MCF 10A (cell line): Measurements from ENCODE around the gene LRRC51. TPM values are rescaled to one million over a fixed set of nuclear protein-coding genes. Genes with fewer than 3 reads are reported as not detected.

Experiments used
- BruUV-seq: library from RNA; stranded (reverse); fragments of 400-500 nt; replicated peaks from 2 replicates; lab custom pipeline; 2021; lab: Mats Ljungman, UMichigan
- CTCF ChIA-PET: fragments of 300-600 bp; sonication (Branson Sonifier 250); formaldehyde crosslinking; extraction: SDS; loops from one replicate; lab custom pipeline; 2021; ENCODE audit warnings: antibody characterized with exemption, inconsistent platforms; lab: Yijun Ruan, JAX
- POLR2A ChIA-PET: fragments of 300-600, 350-650 bp; sonication (Branson Sonifier 250); formaldehyde crosslinking; extraction: SDS; loops from one replicate; lab custom pipeline; 2020; ENCODE audit warnings: antibody characterized with exemption, inconsistent platforms; lab: Yijun Ruan, JAX
- DNase-seq: peaks from one replicate; pipeline ENCODE4 v3.0.0-alpha.2; 2018; ENCODE audit not compliant: unreplicated experiment
- H3K27ac Mint-ChIP-seq: one replicate; pipeline ENCODE4 v1.8.0; 2022; ENCODE audit warnings: mild to moderate bottlenecking, low read depth, mixed read lengths; ENCODE audit not compliant: unreplicated experiment
- H3K27me3 Mint-ChIP-seq: one replicate; pipeline ENCODE4 v1.8.0; 2022; ENCODE audit warnings: mixed read lengths; ENCODE audit not compliant: insufficient read depth, unreplicated experiment
- H3K36me3 Mint-ChIP-seq: one replicate; pipeline ENCODE4 v1.8.0; 2022; ENCODE audit warnings: mild to moderate bottlenecking, moderate library complexity, mixed read lengths; ENCODE audit not compliant: insufficient read depth, unreplicated experiment
- H3K4me1 Mint-ChIP-seq: one replicate; pipeline ENCODE4 v1.8.0; 2022; ENCODE audit warnings: mixed read lengths; ENCODE audit not compliant: insufficient read depth, unreplicated experiment
- H3K4me3 Mint-ChIP-seq: one replicate; pipeline ENCODE4 v1.8.0; 2022; ENCODE audit warnings: mild to moderate bottlenecking, moderate library complexity, mixed read lengths; ENCODE audit not compliant: unreplicated experiment
- H3K9me3 Mint-ChIP-seq: one replicate; pipeline ENCODE4 v1.8.0; 2022; ENCODE audit warnings: mixed read lengths; ENCODE audit not compliant: unreplicated experiment
- CTCF ChIP-seq: fragments of 200-600 bp; IDR thresholded peaks from one replicate; pipeline ENCODE4 v1.8.0; 2022; ENCODE audit warnings: antibody characterized with exemption, mild to moderate bottlenecking; ENCODE audit not compliant: unreplicated experiment
- intact Hi-C: fragments of 100-400 bp; cut with micrococcal nuclease; formaldehyde crosslinking; loops from 2 replicates; pipeline ENCODE4 v1.14.1; 2022
- total RNA-seq: library from RNA; stranded (reverse); gene quantifications from 2 replicates; pipeline ENCODE4 v1.2.3, GENCODE V29; 2022

Gene LRRC51
- total RNA-seq, 1 experiment from 2014 or later, result 9.5 TPM

- intact Hi-C loops, result loop anchor here (1.0 kb wide), 1 partner anchor 40 kb away; the partner anchor contains the start of genes LRRC51 and NUMA1
- BruUV-seq, result TSS peak; percentile 68
- CTCF ChIA-PET, result interaction anchor here (0.6 to 4.6 kb wide), 13 partner anchors 8 to 143 kb away, joined by 3 to 81 read pairs (median 4); no protein-coding TSS in a partner anchor
- Mint-ChIP-seq H3K4me3 (no peak overlapping the region), H3K9me3 (no peaks in the 10 kb centered on the region), H3K4me1 (peaks cover 26% of the 10 kb centered on the region), H3K27ac (no peak overlapping the region), H3K27me3 (no peaks in the 10 kb centered on the region), H3K36me3 (peaks cover 27% of the 10 kb centered on the region)
- POLR2A ChIA-PET, result interaction anchor here (0.6 to 10.0 kb wide), 28 partner anchors 8 to 1744 kb away, joined by 3 to 282 read pairs (median 7); partner anchors contain the start of genes ANAPC15, INPPL1, LRRC51 and NUMA1
- peak; percentile 91 for DNase-seq
- no peak for TF ChIP-seq CTCF
Observed at GRCh38 chr11:72040491-72041363, 39.9 kb upstream of the LRRC51 start.

GRCh38 chr11:72041364-72042063 is 39.1 kb upstream of the LRRC51 start:
- DNase-seq, result peak; percentile 65
- Mint-ChIP-seq H3K9me3 (no peaks in the 10 kb centered on the region), H3K27me3 (no peaks in the 10 kb centered on the region), H3K36me3 (peaks cover 25% of the 10 kb centered on the region), H3K27ac (no peak overlapping the region), H3K4me3 (no peak overlapping the region), H3K4me1 (peaks cover 26% of the 10 kb centered on the region)
- BruUV-seq, result no TSS peak
- intact Hi-C loops, result no loop called here
- TF ChIP-seq CTCF, result no peak
- ChIA-PET CTCF (interaction anchor here (0.6 to 4.6 kb wide), 5 partner anchors 9 to 127 kb away, joined by 3 to 81 read pairs (median 3); no protein-coding TSS in a partner anchor), POLR2A (interaction anchor here (0.5 to 10.0 kb wide), 25 partner anchors 9 to 197 kb away, joined by 3 to 282 read pairs (median 9); partner anchors contain the start of genes ANAPC15, INPPL1, LRRC51 and NUMA1)

- Mint-ChIP-seq H3K27ac (no peak overlapping the region), H3K4me1 (peaks cover 21% of the 10 kb centered on the region), H3K36me3 (peaks cover 32% of the 10 kb centered on the region), H3K27me3 (no peaks in the 10 kb centered on the region), H3K4me3 (no peak overlapping the region), H3K9me3 (no peaks in the 10 kb centered on the region)
- DNase-seq, result no peak
- intact Hi-C loops, result no loop called here
- no TSS peak for BruUV-seq
- POLR2A ChIA-PET, result interaction anchor here (0.5 to 10.0 kb wide), 14 partner anchors 9 to 181 kb away, joined by 3 to 282 read pairs (median 8); partner anchors contain the start of genes LRRC51, NUMA1 and XNDC1N
- CTCF ChIA-PET, result interaction anchor here (0.6 to 2.7 kb wide), 5 partner anchors 10 to 126 kb away, joined by 3 to 8 read pairs (median 3); no protein-coding TSS in a partner anchor
- no peak for TF ChIP-seq CTCF
Observed at GRCh38 chr11:72042064-72042745, 38.4 kb upstream of the LRRC51 start.
